ENCODE measurements around the gene RNF135.
A peak's percentile ranks its signal among the peaks of the same experiment; 100 is the strongest.
"Not testable (repeated sequence)": the region's sequence is repeated elsewhere in the genome, so short reads cannot be mapped to it uniquely, and the experiment has no call there.

The RNF135 gene

GRCh38 chr17:30970831-30971567 lies at the start of gene RNF135:
Gene RNF135, plus strand, starts transcription at chr17:30971039. Its CDS starts 35 bp downstream, at chr17:30971074.
- peak; percentile 13 to 35 (median 14) for DNase-seq

DNA sequence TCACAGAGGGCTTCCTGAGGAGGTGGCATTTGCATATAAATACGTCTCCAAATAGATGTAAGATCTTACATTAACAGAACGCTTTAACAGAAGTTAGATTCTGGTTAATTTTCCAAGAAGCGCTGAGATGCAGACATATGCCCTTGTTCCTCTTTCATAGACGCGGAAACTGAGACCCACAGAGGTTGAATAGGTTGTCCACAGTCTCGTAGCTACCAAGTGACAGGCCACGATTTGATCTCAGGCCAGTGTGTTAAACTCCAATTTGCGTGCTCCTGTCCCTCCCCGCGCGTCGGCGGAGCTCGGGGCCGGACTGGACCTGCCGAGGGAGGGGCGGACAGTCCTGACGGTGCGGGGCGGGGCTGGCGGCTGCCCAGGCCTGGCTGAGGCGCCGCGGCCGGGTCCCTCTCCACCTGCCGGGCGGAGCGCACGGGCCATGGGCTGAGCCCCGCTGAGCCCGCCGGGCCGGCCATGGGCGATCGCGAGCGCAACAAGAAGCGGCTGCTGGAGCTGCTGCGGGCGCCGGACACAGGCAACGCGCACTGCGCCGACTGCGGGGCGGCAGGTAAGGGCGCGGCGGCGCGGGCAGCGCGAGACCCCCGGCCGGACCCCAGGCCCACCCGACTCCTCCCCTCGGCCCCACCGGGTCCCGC lies 49.2 kb upstream of the RNF135 start, which contains the start of gene ADAP2:
TSS of gene ADAP2 (plus strand) at position 402 of the 653 bp plus-strand sequence. CDS start at position 472, 70 bp downstream.
- no peak for DNase-seq

DNA sequence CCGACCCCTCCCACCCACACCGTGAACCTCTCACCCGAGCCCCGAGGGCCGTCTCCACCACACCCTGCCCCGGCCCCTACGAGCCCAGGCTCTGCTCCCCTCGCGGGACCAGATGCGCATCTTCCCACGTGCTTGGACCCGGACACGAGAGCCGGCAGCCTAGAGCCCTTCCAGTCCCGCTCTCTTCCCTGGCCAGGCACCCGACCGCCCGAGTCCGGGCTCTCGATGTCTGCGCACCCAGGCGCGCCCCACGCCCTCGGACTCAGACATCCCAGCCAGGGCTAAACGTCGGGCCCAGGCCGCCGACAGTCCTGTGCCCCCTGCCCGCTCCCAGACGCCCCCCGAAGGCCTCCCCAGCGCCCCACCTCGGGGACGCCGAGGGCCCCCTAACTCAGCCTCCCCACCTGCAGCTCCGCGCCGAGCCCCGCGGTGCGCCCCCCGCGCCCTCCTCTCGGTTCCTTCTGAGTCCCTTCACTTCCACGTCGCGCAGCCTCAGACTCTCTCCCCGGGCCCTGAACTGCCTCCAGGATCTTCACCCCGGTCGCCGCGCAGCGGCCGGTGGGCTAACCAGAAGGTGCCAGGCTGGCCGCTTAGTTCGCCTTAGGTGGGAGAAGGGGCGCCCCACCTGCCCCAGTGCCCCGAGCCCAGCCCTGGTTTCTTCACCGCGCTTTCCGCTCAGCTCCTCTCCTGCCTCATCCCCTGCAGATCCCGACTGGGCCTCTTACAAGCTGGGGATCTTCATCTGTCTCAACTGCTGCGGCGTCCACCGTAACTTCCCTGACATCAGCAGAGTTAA lies 48.4 kb upstream of the RNF135 start:
- DNase-seq = no peak

- DNase-seq = no peak
These were observed 46.5 kb upstream of the RNF135 start for GRCh38 chr17:30924341-30924740.

DNA sequence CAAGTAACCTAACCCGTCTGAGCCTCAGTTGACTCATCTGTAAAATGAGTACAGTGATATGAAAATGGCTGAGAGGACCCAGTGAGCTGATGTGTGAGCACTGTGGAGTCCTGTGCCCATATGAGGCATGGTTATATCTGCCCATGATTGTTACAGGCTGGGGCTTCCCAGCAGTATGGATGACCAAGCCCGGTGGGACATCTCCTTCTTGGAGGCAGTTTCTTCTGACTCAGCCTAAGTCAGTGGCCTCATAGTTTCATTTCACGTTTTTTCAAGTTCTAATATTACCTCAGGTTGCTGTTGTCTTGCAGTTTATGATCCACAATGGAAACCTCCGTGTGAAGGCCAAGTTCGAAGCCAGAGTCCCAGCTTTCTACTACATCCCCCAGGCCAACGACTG lies 44.3 kb upstream of the RNF135 start:
- no peak for DNase-seq

GRCh38 chr17:30927756-30928155 lies 43.1 kb upstream of the RNF135 start:
- no peak for DNase-seq

- no peak for DNase-seq
These were observed 42.3 kb upstream of the RNF135 start for GRCh38 chr17:30928584-30928983.

DNA sequence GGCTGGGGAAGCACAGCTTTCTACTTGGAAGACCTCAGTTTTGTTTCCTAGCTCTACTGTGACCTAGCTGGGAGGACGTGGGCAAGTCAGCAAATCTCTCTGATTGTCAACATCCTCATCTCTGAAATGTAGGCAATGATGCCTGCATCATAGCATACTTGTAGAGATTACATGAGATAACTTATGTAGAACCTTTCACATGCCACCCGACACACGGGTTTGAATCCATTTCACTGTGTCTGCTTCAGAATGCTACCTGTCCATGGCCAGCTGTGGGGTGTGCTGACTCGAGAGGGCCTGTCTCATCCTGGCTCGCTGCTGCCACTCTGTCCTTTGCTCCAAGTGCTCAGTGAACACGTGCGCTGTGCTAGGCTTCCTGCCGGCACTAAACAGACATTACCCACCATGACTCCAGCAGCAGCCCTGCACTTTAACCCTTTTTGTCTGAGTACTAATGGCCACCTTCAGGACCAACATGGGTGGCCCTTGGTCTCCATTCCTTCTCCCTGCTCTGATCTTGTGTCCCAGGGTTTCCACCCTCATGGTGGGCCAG lies 41.7 kb upstream of the RNF135 start:
- no peak for DNase-seq

DNA sequence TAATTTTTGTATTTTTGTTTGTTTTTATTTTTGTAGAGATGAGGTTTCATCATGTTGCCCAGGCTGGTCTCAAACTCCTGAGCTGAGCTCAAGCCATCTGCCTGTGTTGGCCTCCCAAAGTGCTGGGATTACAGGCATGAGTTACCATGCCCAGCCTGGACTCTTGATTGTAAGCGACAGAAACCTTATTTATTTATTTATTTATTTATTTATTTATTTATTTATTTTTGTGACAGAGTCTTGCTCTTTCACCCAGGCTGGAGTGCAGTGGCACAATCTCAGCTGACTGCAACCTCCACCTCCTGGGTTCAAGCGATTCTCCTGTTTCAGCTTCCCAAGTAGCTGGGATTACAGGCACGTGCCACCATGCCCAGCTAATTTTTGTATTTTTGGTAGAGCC lies 41.0 kb upstream of the RNF135 start:
- DNase-seq = not testable (repeated sequence)

DNA sequence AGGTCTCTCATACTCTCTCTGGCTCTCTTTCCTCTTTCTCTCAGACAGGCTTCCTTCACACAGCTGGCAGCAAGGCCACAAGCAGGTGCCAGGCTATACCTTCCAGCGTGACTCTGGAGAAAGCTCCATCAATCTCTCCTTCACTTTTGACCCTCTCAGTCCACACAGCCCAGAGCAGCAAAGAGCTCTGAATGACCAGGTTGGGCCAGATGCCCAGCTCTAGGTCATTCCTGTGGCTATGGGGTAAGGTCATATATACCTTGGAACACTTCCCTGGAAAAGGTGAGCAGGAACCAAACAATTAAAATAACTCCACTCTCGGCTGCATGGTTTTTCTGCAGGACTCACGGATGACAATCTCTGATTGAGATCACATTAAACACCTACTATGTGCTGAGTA lies 40.3 kb upstream of the RNF135 start:
- DNase-seq = no peak

- not testable (repeated sequence) for DNase-seq
These were observed 39.3 kb upstream of the RNF135 start for GRCh38 chr17:30931582-30931981.

GRCh38 chr17:30933966-30934365 lies 36.9 kb upstream of the RNF135 start:
- DNase-seq = no peak

DNA sequence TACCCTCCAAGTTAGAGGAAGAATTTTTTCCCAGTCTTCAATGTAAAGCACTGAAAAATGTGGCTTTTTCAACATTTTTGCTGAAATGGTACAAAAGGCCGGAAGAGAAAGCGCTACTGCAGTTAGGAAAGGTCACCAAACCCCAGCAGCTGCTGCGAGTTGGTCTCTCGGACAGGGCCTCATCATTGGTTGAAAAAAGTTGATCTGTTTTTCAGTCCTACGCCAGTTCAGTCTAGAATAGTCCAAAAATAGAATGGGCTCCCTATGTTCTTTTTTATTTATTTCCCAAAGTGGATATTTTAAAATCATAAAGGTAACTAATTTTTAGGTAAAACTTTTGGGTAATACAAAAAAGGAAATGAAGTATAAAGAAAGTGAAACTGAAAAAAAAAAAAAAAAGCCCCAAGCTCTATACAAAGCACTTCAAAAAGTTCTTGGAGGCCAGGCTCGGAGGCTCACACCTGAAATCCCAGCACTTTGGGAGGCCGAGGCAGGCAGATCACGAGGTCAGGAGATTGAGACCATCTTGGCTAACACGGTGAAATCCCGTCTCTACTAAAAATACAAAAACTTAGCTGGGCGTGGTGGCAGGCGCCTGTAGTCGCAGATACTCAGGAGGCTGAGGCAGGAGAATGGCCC lies 31.7 kb upstream of the RNF135 start:
- DNase-seq = no peak

GRCh38 chr17:30942308-30943079 lies 28.3 kb upstream of the RNF135 start:
- no peak for DNase-seq

GRCh38 chr17:30947796-30948195 lies 23.0 kb upstream of the RNF135 start:
- DNase-seq = no peak

DNA sequence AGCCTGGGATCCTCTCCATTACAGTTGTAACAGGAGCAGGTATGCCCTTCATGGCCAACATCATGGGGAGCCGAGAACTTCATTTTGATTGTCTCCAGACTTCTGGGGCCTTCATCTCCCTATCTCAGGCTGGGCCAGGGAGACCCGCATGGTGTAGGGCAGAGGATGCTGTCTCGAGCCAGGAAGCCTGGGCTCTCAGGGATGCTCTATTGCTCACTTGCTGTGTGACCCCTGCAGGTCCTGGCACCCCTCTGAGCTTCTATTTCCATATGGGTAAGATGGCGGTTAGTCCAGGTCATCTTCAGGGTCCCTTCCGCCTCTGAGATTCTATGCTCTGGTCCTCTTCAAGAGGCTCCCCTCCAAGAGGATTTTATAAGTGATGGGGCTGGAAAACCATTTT lies 20.6 kb upstream of the RNF135 start:
- DNase-seq = no peak

DNA sequence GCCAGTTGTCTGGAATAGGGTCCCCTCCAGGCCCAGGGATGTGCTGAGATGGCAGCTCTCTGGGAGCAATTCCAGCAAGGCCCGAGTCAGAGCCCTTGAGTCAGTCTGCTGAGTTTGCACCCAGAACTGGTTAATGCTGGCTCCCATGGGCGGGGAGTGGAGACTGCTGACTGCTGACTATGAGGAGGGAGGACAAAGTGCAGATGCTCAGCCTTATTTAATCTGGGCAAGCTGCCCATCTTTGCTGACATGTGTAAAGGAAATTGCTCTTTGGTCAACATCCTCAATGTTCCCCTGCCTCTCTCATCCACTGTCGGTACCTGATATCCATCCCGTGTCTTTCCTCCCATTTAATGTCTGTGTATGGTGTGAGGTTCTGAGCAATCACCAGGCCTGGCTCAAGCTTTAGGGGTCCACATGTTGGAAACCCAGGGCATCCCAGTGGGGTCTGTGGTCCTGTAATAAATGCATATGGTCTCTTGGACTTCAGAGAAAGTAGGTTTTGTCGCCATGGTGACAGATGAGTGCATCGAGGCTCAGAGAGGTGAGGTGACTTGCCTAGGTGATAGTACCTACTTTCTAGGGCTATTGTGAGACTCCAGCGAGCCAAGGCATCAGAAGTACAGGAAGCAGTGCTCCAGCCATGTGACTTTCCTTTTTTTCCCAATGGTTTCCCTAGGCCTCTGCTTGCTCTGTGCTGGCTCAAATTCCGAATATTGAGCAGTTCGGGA lies 20.0 kb upstream of the RNF135 start:
- DNase-seq = no peak

DNA sequence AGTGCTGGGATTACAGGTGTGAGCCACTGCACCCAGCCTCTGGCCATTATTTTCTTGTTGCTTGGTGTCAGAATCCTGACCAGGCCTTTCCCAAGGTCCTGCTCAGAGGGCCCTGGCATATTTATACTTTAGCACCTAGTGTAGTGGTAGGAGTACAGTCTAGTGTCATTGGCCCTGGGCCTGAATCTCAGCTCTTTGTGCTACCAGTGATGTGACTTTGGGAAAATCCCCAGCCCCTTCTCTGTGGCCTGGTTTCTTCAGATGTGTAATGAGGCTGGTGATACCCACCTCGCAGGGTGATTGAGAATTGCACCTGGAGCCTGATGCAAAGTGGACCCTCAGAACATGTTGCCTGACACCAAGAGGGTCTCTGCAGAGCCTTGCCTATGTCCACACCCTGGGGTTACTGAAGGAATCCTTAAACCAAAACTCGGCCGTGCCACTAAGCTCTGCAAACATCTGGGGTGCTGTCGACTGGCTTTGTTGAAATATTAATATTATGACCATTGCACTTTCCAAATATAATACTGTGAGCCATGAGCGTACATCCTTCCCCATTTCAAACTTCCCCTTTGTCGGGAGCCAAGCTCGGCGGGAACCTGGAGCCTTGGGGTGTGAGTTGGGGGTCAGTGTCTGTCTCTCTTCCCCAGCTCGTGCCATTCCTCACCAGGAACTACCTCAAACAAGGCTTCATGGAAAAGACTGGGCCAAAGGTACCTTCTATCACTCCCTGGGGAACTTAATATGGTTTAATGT lies 18.0 kb upstream of the RNF135 start:
- no peak for DNase-seq

GRCh38 chr17:30954046-30954830 lies 16.6 kb upstream of the RNF135 start:
- no peak for DNase-seq
